ENCODE data around the gene PTH2. TPM values are rescaled to one million over a fixed set of nuclear protein-coding genes. Genes with fewer than 3 reads are reported as not detected.

The PTH2 gene
- total RNA-seq, 1 experiment from 2014 or later: 0.96 TPM

DNA sequence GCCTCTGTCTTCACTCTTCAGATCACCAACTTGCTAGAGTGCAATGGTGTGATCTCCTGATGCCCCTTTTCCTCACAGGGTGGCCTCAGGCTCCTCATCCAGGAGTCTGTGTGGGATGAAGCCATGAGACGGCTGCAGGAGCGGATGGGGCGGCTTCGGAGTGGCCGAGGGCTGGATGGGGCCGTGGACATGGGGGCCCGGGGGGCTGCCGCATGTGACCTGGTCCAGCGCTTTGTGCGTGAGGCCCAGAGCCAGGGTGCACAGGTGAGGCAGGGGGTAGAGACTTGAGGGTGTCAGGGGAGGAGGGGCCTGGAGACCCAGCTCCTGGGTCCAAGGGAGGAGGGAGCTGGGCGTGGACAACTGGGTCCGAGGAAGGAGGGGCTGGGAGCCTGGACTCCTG is 39.3 kb upstream of the PTH2 start:
- H3T11ph ChIP-seq (ENCODE audit: low read length): no peak overlapping the region
- H4K20me1 ChIP-seq (ENCODE audit: control insufficient read depth, insufficient read depth, insufficient read length): no peaks in the 10 kb centered on the region
- H3K14ac ChIP-seq (ENCODE audit: insufficient read depth, low read length): no peak overlapping the region
- no peaks in the 10 kb centered on the region for H3K23me2 ChIP-seq (ENCODE audit: insufficient read length, low read depth, low read length, poor library complexity, severe bottlenecking)
- no peak overlapping the region for H3K23ac ChIP-seq (ENCODE audit: insufficient read length, low read depth, low read length)
- H2BK120ac ChIP-seq (ENCODE audit: low read depth, low read length, poor library complexity, severe bottlenecking): no peak overlapping the region
- no peak overlapping the region for H4K8ac ChIP-seq (replicated peaks; ENCODE audit: insufficient read length, low read depth, low read length)
- H3K36me3 Mint-ChIP-seq (ENCODE audit: insufficient read depth in 1 of 3, low read depth in 3 of 3): peaks cover 14 to 31% (median 28%) of the 10 kb centered on the region in 3 experiments; a peak in 6 of 7 replicates
- H3K9me3 ChIP-seq (ENCODE audit: control insufficient read depth, low read depth, low read length): no peaks in the 10 kb centered on the region
- H3K27ac ChIP-seq (ENCODE audit: insufficient read length, low read depth, low read length): no peak overlapping the region
- H3K4ac ChIP-seq (ENCODE audit: low read depth, low read length): no peak overlapping the region
- no peak overlapping the region for H2BK20ac ChIP-seq (ENCODE audit: low read depth, low read length, poor library complexity, severe bottlenecking)
- H4K91ac ChIP-seq (ENCODE audit: insufficient read length, low read depth, low read length): no peak overlapping the region
- H3K9me3 Mint-ChIP-seq: no peaks in the 10 kb centered on the region
- no peak overlapping the region for H4K5ac ChIP-seq (ENCODE audit: insufficient read length, low read depth, low read length)
- H3K4me3 Mint-ChIP-seq: no peak overlapping the region
- H2BK12ac ChIP-seq (ENCODE audit: insufficient read length, low read depth, low read length): no peak overlapping the region
- WGBS (ENCODE audit: extremely low coverage, insufficient read length, low lambda C conversion rate): no CpG with 5 or more reads among the region's 12 CpGs
- H3K9ac ChIP-seq (ENCODE audit: extremely low read depth, insufficient read length, low read length): no peak overlapping the region
- DNase-seq: no peak
- no peaks in the 10 kb centered on the region for H3K27me3 Mint-ChIP-seq (ENCODE audit: low read depth)
- no peaks in the 10 kb centered on the region for H3K4me1 ChIP-seq (ENCODE audit: insufficient read depth, low read length)
- no peak overlapping the region for H2BK15ac ChIP-seq (ENCODE audit: low read depth, low read length)
- H2BK5ac ChIP-seq (ENCODE audit: insufficient read length, low read length): no peak overlapping the region
- H3K27ac Mint-ChIP-seq: peak overlapping the region in 2 of 3 experiments; percentile 44 to 48; a peak in 1 of 7 replicates
- H3K79me2 ChIP-seq (ENCODE audit: insufficient read depth, low read length): no peaks in the 10 kb centered on the region
- no peak overlapping the region for H3K18ac ChIP-seq (ENCODE audit: insufficient read length, low read depth, low read length)
- H3K79me1 ChIP-seq (ENCODE audit: insufficient read depth, low read depth, low read length, poor library complexity, severe bottlenecking): no peaks in the 10 kb centered on the region
- no peak overlapping the region for H3K4me2 ChIP-seq (ENCODE audit: insufficient read depth, insufficient read length, low read length)
- H2AFZ ChIP-seq (ENCODE audit: low read length): no peak overlapping the region
- H2AK5ac ChIP-seq (ENCODE audit: insufficient read length, low read length): no peak overlapping the region
- TF ChIP-seq, protein P1, sequence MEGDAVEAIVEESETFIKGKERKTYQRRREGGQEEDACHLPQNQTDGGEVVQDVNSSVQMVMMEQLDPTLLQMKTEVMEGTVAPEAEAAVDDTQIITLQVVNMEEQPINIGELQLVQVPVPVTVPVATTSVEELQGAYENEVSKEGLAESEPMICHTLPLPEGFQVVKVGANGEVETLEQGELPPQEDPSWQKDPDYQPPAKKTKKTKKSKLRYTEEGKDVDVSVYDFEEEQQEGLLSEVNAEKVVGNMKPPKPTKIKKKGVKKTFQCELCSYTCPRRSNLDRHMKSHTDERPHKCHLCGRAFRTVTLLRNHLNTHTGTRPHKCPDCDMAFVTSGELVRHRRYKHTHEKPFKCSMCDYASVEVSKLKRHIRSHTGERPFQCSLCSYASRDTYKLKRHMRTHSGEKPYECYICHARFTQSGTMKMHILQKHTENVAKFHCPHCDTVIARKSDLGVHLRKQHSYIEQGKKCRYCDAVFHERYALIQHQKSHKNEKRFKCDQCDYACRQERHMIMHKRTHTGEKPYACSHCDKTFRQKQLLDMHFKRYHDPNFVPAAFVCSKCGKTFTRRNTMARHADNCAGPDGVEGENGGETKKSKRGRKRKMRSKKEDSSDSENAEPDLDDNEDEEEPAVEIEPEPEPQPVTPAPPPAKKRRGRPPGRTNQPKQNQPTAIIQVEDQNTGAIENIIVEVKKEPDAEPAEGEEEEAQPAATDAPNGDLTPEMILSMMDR (conservative IDR thresholded peaks at IDR 0.05): no peak
- no peaks in the 10 kb centered on the region for H3K27me3 ChIP-seq (ENCODE audit: insufficient read depth, low read length)
- H3K4me1 Mint-ChIP-seq: no peaks in the 10 kb centered on the region
- H3K56ac ChIP-seq (ENCODE audit: insufficient read length, low read depth, low read length): no peak overlapping the region
